Esophagus muscularis mucosa (tissue), 4 donors: ENCODE data around the gene TPD52L2.
"Not testable (repeated sequence)": the region's sequence is repeated elsewhere in the genome, so short reads cannot be mapped to it uniquely, and the experiment has no call there.

Experiments used
- CTCF ChIP-seq, 3 experiments: fragments of 200-600 bp in 2 of 3; fragments of 450-650 bp in 1 of 3; sonication (generic) in 2 of 3; IDR thresholded peaks; one replicate each; pipeline ENCODE4 v1.5.1; 2017 to 2019; ENCODE audit warnings: antibody characterized with exemption in 3 of 3, mild to moderate bottlenecking in 2 of 3, moderate library complexity in 1 of 3
- EP300 ChIP-seq: sonication (generic); formaldehyde crosslinking; IDR thresholded peaks from one replicate; pipeline ENCODE4 v1.6.1; 2017; ENCODE audit warnings: antibody characterized with exemption
- POLR2A ChIP-seq: fragments of 450-650 bp; IDR thresholded peaks from one replicate; pipeline ENCODE4 v1.6.1; 2017; ENCODE audit warnings: antibody characterized with exemption, moderate library complexity, mild to moderate bottlenecking, low read depth
- POLR2AphosphoS5 ChIP-seq, 2 donors: sonication (generic); formaldehyde crosslinking; IDR thresholded peaks; one replicate each; pipeline ENCODE4 v1.6.1; 2017; ENCODE audit warnings: antibody characterized with exemption in 2 of 2

GRCh38 chr20:63880901-63881300, 15.8 kb downstream of the TPD52L2 start:
- TF ChIP-seq CTCF (IDR thresholded peaks at IDR 0.05); POLR2A; POLR2AphosphoS5 (IDR thresholded peaks at IDR 0.05); EP300: not testable (repeated sequence)
